Natural killer cell treated with Interleukin-12 subunit alpha and Interleukin-12 subunit beta and Interleukin-15 and Interleukin-18, amount 100 ng/mL, for 72 hours (primary cell): ENCODE results near the gene CDHR3. TPM values are rescaled to one million over a fixed set of nuclear protein-coding genes. Genes with fewer than 3 reads are reported as not detected.

Source experiments
- ATAC-seq, 2 donors: fragments of 150-1000 bp; cut with Tn5 transposase in 1 of 2; sonication (Bioruptor Pico), chemical (Tn5 transposase) in 1 of 2; 2 replicates each; pipeline ENCODE4 v1.10.0; 2021
- DNase-seq: peaks from one replicate; pipeline ENCODE4 v3.0.0; 2022; ENCODE audit warnings: low spot score
- H3K27ac Mint-ChIP-seq, 2 donors: 1 replicate in 1 of 2; 2 replicates in 1 of 2; pipeline ENCODE4 v1.8.0; 2022; ENCODE audit warnings: mixed read lengths in 2 of 2, mild to moderate bottlenecking in 1 of 2, moderate library complexity in 1 of 2
- H3K27me3 Mint-ChIP-seq, 2 donors: 1 replicate in 1 of 2; 2 replicates in 1 of 2; pipeline ENCODE4 v1.8.0; 2022; ENCODE audit warnings: mixed read lengths in 2 of 2
- H3K36me3 Mint-ChIP-seq: one replicate; pipeline ENCODE4 v1.8.0; 2022; ENCODE audit warnings: mixed read lengths
- H3K4me1 Mint-ChIP-seq, 2 donors: 1 replicate in 1 of 2; 2 replicates in 1 of 2; pipeline ENCODE4 v1.8.0; 2022; ENCODE audit warnings: low read depth in 2 of 2, mixed read lengths in 2 of 2, mild to moderate bottlenecking in 1 of 2
- H3K4me3 Mint-ChIP-seq: one replicate; pipeline ENCODE4 v1.8.0; 2022; ENCODE audit warnings: mixed read lengths
- H3K9me3 Mint-ChIP-seq: 2 replicates; pipeline ENCODE4 v1.8.0; 2022; ENCODE audit warnings: mixed read lengths
- total RNA-seq, 2 donors: library from RNA; stranded (reverse); gene quantifications; one replicate each; pipeline ENCODE4 v1.2.3, GENCODE V29; 2022

Gene CDHR3
- total RNA-seq, 2 donors from 2014 or later, result not detected

GRCh38 chr7:106015381-106016218 is 52.5 kb downstream of the CDHR3 start:
- Mint-ChIP-seq H3K9me3 (no peaks in the 10 kb centered on the region), H3K4me1 (peaks cover 0 to 6% of the 10 kb centered on the region in 2 donors), H3K36me3 (no peaks in the 10 kb centered on the region), H3K4me3 (no peak overlapping the region), H3K27ac (no peak overlapping the region), H3K27me3 (peaks cover 34 to 40% of the 10 kb centered on the region in 2 donors)
- ATAC-seq (no peak), DNase-seq (no peak)

- Mint-ChIP-seq H3K27me3 (peaks cover 36 to 44% of the 10 kb centered on the region in 2 donors), H3K27ac (no peak overlapping the region), H3K4me1 (peaks cover 0 to 6% of the 10 kb centered on the region in 2 donors), H3K9me3 (no peaks in the 10 kb centered on the region), H3K36me3 (no peaks in the 10 kb centered on the region), H3K4me3 (no peak overlapping the region)
- DNase-seq (no peak), ATAC-seq (no peak)
Measured at GRCh38 chr7:106016331-106016730, 53.3 kb downstream of the CDHR3 start.

GRCh38 chr7:106017657-106018056 is 54.6 kb downstream of the CDHR3 start:
- ATAC-seq, result no peak
- H3K4me1 Mint-ChIP-seq, result peaks cover 11 to 12% of the 10 kb centered on the region in 2 donors

GRCh38 chr7:106018566-106019469 is 55.8 kb downstream of the CDHR3 start:
- no peaks in the 10 kb centered on the region for H3K9me3 Mint-ChIP-seq
- H3K4me3 Mint-ChIP-seq, result no peak overlapping the region
- H3K27me3 Mint-ChIP-seq, result peaks cover 33 to 46% of the 10 kb centered on the region in 2 donors
- ATAC-seq (no peak), DNase-seq (no peak)
- H3K27ac Mint-ChIP-seq, result no peak overlapping the region
- peaks cover 20 to 23% of the 10 kb centered on the region in 2 donors for H3K4me1 Mint-ChIP-seq
- no peaks in the 10 kb centered on the region for H3K36me3 Mint-ChIP-seq

More at GRCh38 chr7:106017657-106018056, 54.6 kb downstream of the CDHR3 start:
- Mint-ChIP-seq H3K9me3 (no peaks in the 10 kb centered on the region), H3K27me3 (peaks cover 25 to 44% of the 10 kb centered on the region in 2 donors), H3K36me3 (no peaks in the 10 kb centered on the region), H3K27ac (no peak overlapping the region), H3K4me3 (no peak overlapping the region)
- DNase-seq, result no peak

- DNase-seq (no peak), ATAC-seq (no peak)
- peaks cover 22 to 23% of the 10 kb centered on the region in 2 donors for H3K4me1 Mint-ChIP-seq
- no peak overlapping the region for H3K27ac Mint-ChIP-seq
- no peaks in the 10 kb centered on the region for H3K9me3 Mint-ChIP-seq
- H3K27me3 Mint-ChIP-seq, result peaks cover 39 to 52% of the 10 kb centered on the region in 2 donors
- no peak overlapping the region for H3K4me3 Mint-ChIP-seq
- no peaks in the 10 kb centered on the region for H3K36me3 Mint-ChIP-seq
Measured at GRCh38 chr7:106019470-106019820, 56.4 kb downstream of the CDHR3 start.

- Mint-ChIP-seq H3K27ac (no peak overlapping the region), H3K36me3 (no peaks in the 10 kb centered on the region), H3K9me3 (no peaks in the 10 kb centered on the region), H3K4me1 (peaks cover 22 to 23% of the 10 kb centered on the region in 2 donors), H3K27me3 (peaks cover 48 to 58% of the 10 kb centered on the region in 2 donors), H3K4me3 (peak overlapping the region; percentile 58)
- no peak for ATAC-seq
- DNase-seq, result no peak
Measured at GRCh38 chr7:106021151-106022067, 58.3 kb downstream of the CDHR3 start.

- ATAC-seq (peak; percentile 85 to 86), DNase-seq (no peak)
- no peaks in the 10 kb centered on the region for H3K9me3 Mint-ChIP-seq
- peak overlapping the region in 1 of 2 donors; percentile 44 for H3K27ac Mint-ChIP-seq
- H3K27me3 Mint-ChIP-seq, result peaks cover 44 to 62% of the 10 kb centered on the region in 2 donors
- no peaks in the 10 kb centered on the region for H3K36me3 Mint-ChIP-seq
- peaks cover 22 to 23% of the 10 kb centered on the region in 2 donors for H3K4me1 Mint-ChIP-seq
- H3K4me3 Mint-ChIP-seq, result peak overlapping the region; percentile 58
Measured at GRCh38 chr7:106022193-106022821, 59.2 kb downstream of the CDHR3 start.

GRCh38 chr7:106023369-106024322 is 60.6 kb downstream of the CDHR3 start:
- Mint-ChIP-seq H3K4me1 (peaks cover 22 to 23% of the 10 kb centered on the region in 2 donors), H3K27me3 (peaks cover 57 to 67% of the 10 kb centered on the region in 2 donors), H3K27ac (peak overlapping the region in 1 of 2 donors; percentile 44), H3K9me3 (no peaks in the 10 kb centered on the region), H3K36me3 (no peaks in the 10 kb centered on the region), H3K4me3 (peak overlapping the region; percentile 58)
- ATAC-seq, result no peak
- DNase-seq, result no peak

- peaks cover 56% of the 10 kb centered on the region in 2 donors for H3K27me3 Mint-ChIP-seq
- H3K4me3 Mint-ChIP-seq, result no peak overlapping the region
- ATAC-seq, result no peak
- no peaks in the 10 kb centered on the region for H3K9me3 Mint-ChIP-seq
- H3K27ac Mint-ChIP-seq, result no peak overlapping the region
- H3K4me1 Mint-ChIP-seq, result peaks cover 22 to 23% of the 10 kb centered on the region in 2 donors
- no peak for DNase-seq
- no peaks in the 10 kb centered on the region for H3K36me3 Mint-ChIP-seq
Measured at GRCh38 chr7:106026101-106026500, 63.0 kb downstream of the CDHR3 start.

GRCh38 chr7:106029451-106029850 is 66.4 kb downstream of the CDHR3 start:
- no peak overlapping the region for H3K27ac Mint-ChIP-seq
- H3K4me3 Mint-ChIP-seq, result no peak overlapping the region
- H3K27me3 Mint-ChIP-seq, result peaks cover 48 to 49% of the 10 kb centered on the region in 2 donors
- no peaks in the 10 kb centered on the region for H3K9me3 Mint-ChIP-seq
- no peaks in the 10 kb centered on the region for H3K36me3 Mint-ChIP-seq
- no peak for DNase-seq
- H3K4me1 Mint-ChIP-seq, result peaks cover 0 to under 1% of the 10 kb centered on the region in 2 donors
- ATAC-seq, result no peak

- no peaks in the 10 kb centered on the region for H3K36me3 Mint-ChIP-seq
- H3K9me3 Mint-ChIP-seq, result no peaks in the 10 kb centered on the region
- H3K27me3 Mint-ChIP-seq, result peaks cover 43 to 48% of the 10 kb centered on the region in 2 donors
- ATAC-seq (peak in 1 of 2 donors; percentile 24), DNase-seq (no peak)
- no peak overlapping the region for H3K27ac Mint-ChIP-seq
- no peak overlapping the region for H3K4me3 Mint-ChIP-seq
- no peaks in the 10 kb centered on the region for H3K4me1 Mint-ChIP-seq
Measured at GRCh38 chr7:106029941-106030340, 66.9 kb downstream of the CDHR3 start.
